ENCODE results near the gene MACF1. TPM values are rescaled to one million over a fixed set of nuclear protein-coding genes. Genes with fewer than 3 reads are reported as not detected.

Gene MACF1
- total and polyA plus RNA-seq, 2 donors (not counting 1 experiment from before 2014, with no cell fraction given): 64.1 to 159 TPM

DNA sequence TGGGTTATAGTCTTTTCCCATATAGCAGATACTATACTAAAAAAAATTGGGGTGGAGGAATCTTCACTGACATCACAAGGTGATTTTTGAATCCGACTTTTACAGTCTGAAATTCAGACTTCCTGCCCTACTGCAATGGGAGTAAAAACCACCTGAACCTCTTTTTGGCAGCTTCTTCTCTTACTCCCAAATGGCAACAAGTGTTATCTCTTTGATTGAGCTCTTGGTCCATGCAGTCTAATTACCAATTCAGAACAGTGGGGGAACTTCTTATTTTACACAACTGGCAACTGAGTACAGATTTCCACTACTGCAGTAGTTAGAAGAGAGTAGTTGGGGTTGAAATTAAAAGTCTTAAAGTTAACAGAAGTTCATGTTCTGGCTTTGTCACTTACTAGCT, 62.3 kb downstream of the MACF1 start:
- ChIA-PET CTCF (interaction anchor here (1.0 to 7.9 kb wide), 6 partner anchors 8 to 169 kb away, joined by 3 to 89 read pairs (median 27); no protein-coding TSS in a partner anchor), POLR2A (interaction anchor here (0.6 kb wide), 1 partner anchor 10 kb away, joined by 4 read pairs; no protein-coding TSS in a partner anchor)
- Histone ChIP-seq H3K36me3 (replicated peaks in 1 of 2; ENCODE audit: control extremely low read depth in 1 of 2, control insufficient read depth in 1 of 2, extremely low read depth in 1 of 2, insufficient read depth in 2 of 2, low read length in 1 of 2) (peaks cover 2 to 8% of the 10 kb centered on the region in 2 experiments), H3K4me2 (replicated peaks; ENCODE audit: low read depth, low read length, poor library complexity, severe bottlenecking) (no peak overlapping the region), H2AFZ (ENCODE audit: insufficient read depth, low read depth, low read length, poor library complexity, severe bottlenecking) (no peak overlapping the region), H4K20me1 (ENCODE audit: control insufficient read depth, insufficient read depth, low read length, poor library complexity, severe bottlenecking) (peaks cover 52% of the 10 kb centered on the region), H3K79me2 (ENCODE audit: control insufficient read depth, insufficient read depth, low read length) (peaks cover 93% of the 10 kb centered on the region), H3K4me1 (ENCODE audit: control insufficient read depth in 2 of 2, insufficient read depth in 2 of 2, low read length in 2 of 2) (peaks cover 61 to 67% of the 10 kb centered on the region in 2 donors), H3K9ac (ENCODE audit: low read length) (no peak overlapping the region), H3K9me3 (ENCODE audit: control extremely low read depth in 1 of 3, control insufficient read depth in 2 of 3, insufficient read depth in 1 of 3, low read length in 2 of 3) (no peaks in the 10 kb centered on the region), H3K4me3 (ENCODE audit: control extremely low read depth in 1 of 5, extremely low read depth in 1 of 5, insufficient read depth in 1 of 5, low read depth in 2 of 5, low read length in 4 of 5) (no peak overlapping the region), H3K27ac (ENCODE audit: low read length in 2 of 2) (no peak overlapping the region), H3K27me3 (replicated peaks in 1 of 4; ENCODE audit: control extremely low read depth in 1 of 4, control insufficient read depth in 3 of 4, insufficient read depth in 4 of 4, low read length in 3 of 4) (no peaks in the 10 kb centered on the region)
- no peak overlapping the region for H3K27ac Mint-ChIP-seq
- no peak overlapping the region for H3K4me3 Mint-ChIP-seq
- DNase-seq (no peak), ATAC-seq (ENCODE audit: low read depth) (no peak)
- H3K9me3 Mint-ChIP-seq (ENCODE audit: insufficient read depth): no peaks in the 10 kb centered on the region
- intact Hi-C loops (cut with micrococcal nuclease): loop anchor here (1.0 to 10.0 kb wide), 2 partner anchors 145 to 268 kb away; no protein-coding TSS in a partner anchor
- TF ChIP-seq, protein P1, sequence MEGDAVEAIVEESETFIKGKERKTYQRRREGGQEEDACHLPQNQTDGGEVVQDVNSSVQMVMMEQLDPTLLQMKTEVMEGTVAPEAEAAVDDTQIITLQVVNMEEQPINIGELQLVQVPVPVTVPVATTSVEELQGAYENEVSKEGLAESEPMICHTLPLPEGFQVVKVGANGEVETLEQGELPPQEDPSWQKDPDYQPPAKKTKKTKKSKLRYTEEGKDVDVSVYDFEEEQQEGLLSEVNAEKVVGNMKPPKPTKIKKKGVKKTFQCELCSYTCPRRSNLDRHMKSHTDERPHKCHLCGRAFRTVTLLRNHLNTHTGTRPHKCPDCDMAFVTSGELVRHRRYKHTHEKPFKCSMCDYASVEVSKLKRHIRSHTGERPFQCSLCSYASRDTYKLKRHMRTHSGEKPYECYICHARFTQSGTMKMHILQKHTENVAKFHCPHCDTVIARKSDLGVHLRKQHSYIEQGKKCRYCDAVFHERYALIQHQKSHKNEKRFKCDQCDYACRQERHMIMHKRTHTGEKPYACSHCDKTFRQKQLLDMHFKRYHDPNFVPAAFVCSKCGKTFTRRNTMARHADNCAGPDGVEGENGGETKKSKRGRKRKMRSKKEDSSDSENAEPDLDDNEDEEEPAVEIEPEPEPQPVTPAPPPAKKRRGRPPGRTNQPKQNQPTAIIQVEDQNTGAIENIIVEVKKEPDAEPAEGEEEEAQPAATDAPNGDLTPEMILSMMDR (IDR thresholded peaks at IDR 0.05): no peak
- TF ChIP-seq EZH2 (IDR thresholded peaks at IDR 0.05; ENCODE audit: borderline replicate concordance, insufficient read depth, low read depth, low read length, poor library complexity, severe bottlenecking): no peak
- H3K4me1 Mint-ChIP-seq: peaks cover 63% of the 10 kb centered on the region
- no CpG with 5 or more reads among the region's 1 CpG for WGBS (ENCODE audit: insufficient coverage)
- no peaks in the 10 kb centered on the region for H3K27me3 Mint-ChIP-seq

DNA sequence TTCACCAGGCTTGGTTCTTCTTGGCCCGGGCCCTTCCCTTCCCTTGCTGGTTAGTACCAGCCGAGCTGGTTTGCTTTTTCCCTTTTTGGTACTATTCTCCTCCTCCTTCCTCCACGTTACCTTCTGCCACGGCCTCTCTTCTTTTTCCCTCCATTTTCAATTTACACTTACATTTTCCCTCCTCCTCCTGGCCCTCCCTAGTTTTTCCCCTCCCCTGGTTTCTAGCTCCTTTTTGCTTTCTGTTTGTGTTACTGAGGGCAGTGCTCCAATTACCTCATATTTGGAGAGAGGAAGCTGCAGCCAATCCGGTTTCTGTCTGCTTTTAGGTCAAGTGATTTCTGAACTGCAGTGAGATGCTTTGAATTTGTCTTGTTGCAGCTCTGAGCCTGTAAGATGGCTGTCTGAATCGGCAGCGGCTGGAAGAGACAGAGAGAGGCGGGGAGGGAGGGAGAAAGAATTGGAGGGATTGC, 63.7 kb downstream of the MACF1 start:
- intact Hi-C loops (cut with micrococcal nuclease): loop anchor here (10.0 kb wide), 1 partner anchor 267 kb away; no protein-coding TSS in a partner anchor
- CTCF ChIA-PET: interaction anchor here (0.8 to 7.9 kb wide), 13 partner anchors 9 to 270 kb away, joined by 3 to 89 read pairs (median 4); partner anchors contain the start of gene MACF1
- Mint-ChIP-seq H3K27ac (peak overlapping the region; percentile 89), H3K27me3 (no peaks in the 10 kb centered on the region), H3K4me3 (peak overlapping the region; percentile 85), H3K9me3 (ENCODE audit: insufficient read depth) (no peaks in the 10 kb centered on the region), H3K4me1 (peaks cover 65% of the 10 kb centered on the region)
- Histone ChIP-seq H3K9ac (ENCODE audit: low read length) (peak overlapping the region; percentile 47), H3K27ac (ENCODE audit: low read length in 2 of 2) (peak overlapping the region; percentile 73 to 74), H3K4me2 (replicated peaks; ENCODE audit: low read depth, low read length, poor library complexity, severe bottlenecking) (peak overlapping the region; percentile 72), H3K9me3 (ENCODE audit: control extremely low read depth in 1 of 3, control insufficient read depth in 2 of 3, insufficient read depth in 1 of 3, low read length in 2 of 3) (no peaks in the 10 kb centered on the region), H3K4me3 (ENCODE audit: control extremely low read depth in 1 of 5, extremely low read depth in 1 of 5, insufficient read depth in 1 of 5, low read depth in 2 of 5, low read length in 4 of 5) (peak overlapping the region in 3 of 5 experiments; percentile 12 to 47 (median 15)), H4K20me1 (ENCODE audit: control insufficient read depth, insufficient read depth, low read length, poor library complexity, severe bottlenecking) (peaks cover 53% of the 10 kb centered on the region), H3K36me3 (replicated peaks in 1 of 2; ENCODE audit: control extremely low read depth in 1 of 2, control insufficient read depth in 1 of 2, extremely low read depth in 1 of 2, insufficient read depth in 2 of 2, low read length in 1 of 2) (peaks cover 2 to 6% of the 10 kb centered on the region in 2 experiments), H3K79me2 (ENCODE audit: control insufficient read depth, insufficient read depth, low read length) (peaks cover 93% of the 10 kb centered on the region), H3K4me1 (ENCODE audit: control insufficient read depth in 2 of 2, insufficient read depth in 2 of 2, low read length in 2 of 2) (peaks cover 66 to 67% of the 10 kb centered on the region in 2 donors), H3K27me3 (replicated peaks in 1 of 4; ENCODE audit: control extremely low read depth in 1 of 4, control insufficient read depth in 3 of 4, insufficient read depth in 4 of 4, low read length in 3 of 4) (no peaks in the 10 kb centered on the region), H2AFZ (ENCODE audit: insufficient read depth, low read depth, low read length, poor library complexity, severe bottlenecking) (peak overlapping the region; percentile 67)
- POLR2A ChIA-PET: no interaction called here
- DNase-seq: peak; percentile 49
- TF ChIP-seq, protein P1 (IDR thresholded peaks at IDR 0.05): no peak
- no peak for TF ChIP-seq EZH2 (IDR thresholded peaks at IDR 0.05; ENCODE audit: borderline replicate concordance, insufficient read depth, low read depth, low read length, poor library complexity, severe bottlenecking)
- WGBS (ENCODE audit: insufficient coverage): 32% methylated on average over 8 of the region's 8 CpGs
- ATAC-seq (ENCODE audit: low read depth): no peak
